OCI-LY7 (cell line): Measurements from ENCODE around the gene SLC25A46. TPM values are rescaled to one million over a fixed set of nuclear protein-coding genes. Genes with fewer than 3 reads are reported as not detected.

ENCODE experiments used
- BruUV-seq: library from RNA; stranded (reverse); fragments of 400-500 nt; replicated peaks from 2 replicates; lab custom pipeline; 2021; lab: Mats Ljungman, UMichigan
- CTCF ChIA-PET: fragments of 300-600 bp; sonication (Branson Sonifier 250); formaldehyde crosslinking; loops from one replicate; lab custom pipeline; 2022; ENCODE audit warnings: antibody characterized with exemption; ENCODE audit not compliant: unreplicated experiment; lab: Charles Lee
- POLR2A ChIA-PET: fragments of 300-600 bp; sonication (Branson Sonifier 250); formaldehyde crosslinking; loops from one replicate; lab custom pipeline; 2022; ENCODE audit warnings: antibody characterized with exemption; lab: Charles Lee
- DNase-seq: peaks from one replicate; pipeline ENCODE4 v3.0.0-alpha.2; 2015; ENCODE audit warnings: low spot score
- H2AFZ ChIP-seq: fragments of 200-600 bp; sonication (generic), shearing (Covaris generic); 2 replicates; pipeline ENCODE4 v1.6.1; 2014; ENCODE audit warnings: mild to moderate bottlenecking, antibody characterized with exemption, low read length, moderate library complexity
- H3K27ac ChIP-seq: fragments of 200-600 bp; sonication (generic); 2 replicates; pipeline ENCODE4 v1.5.1; 2014; ENCODE audit warnings: mixed run types, low read depth, mild to moderate bottlenecking, moderate library complexity, low read length, inconsistent platforms; ENCODE audit not compliant: poor library complexity, severe bottlenecking
- H3K36me3 ChIP-seq: fragments of 200-600 bp; sonication (generic); 2 replicates; pipeline ENCODE4 v1.6.1; 2014; ENCODE audit warnings: mild to moderate bottlenecking, antibody characterized with exemption, low read length, moderate library complexity, mixed read lengths; ENCODE audit not compliant: insufficient read depth
- H3K4me1 ChIP-seq: fragments of 200-600 bp; sonication (generic); 2 replicates; pipeline ENCODE4 v1.5.1; 2014; ENCODE audit warnings: mild to moderate bottlenecking, low read length; ENCODE audit not compliant: insufficient read depth, poor library complexity, severe bottlenecking
- H3K4me2 ChIP-seq: fragments of 200-600 bp; sonication (generic); 2 replicates; pipeline ENCODE4 v1.6.1; 2014; ENCODE audit warnings: mild to moderate bottlenecking, low read length
- H3K4me3 ChIP-seq: fragments of 200-600 bp; sonication (generic); 2 replicates; pipeline ENCODE4 v1.5.1; 2014; ENCODE audit warnings: mild to moderate bottlenecking, low read depth, low read length; ENCODE audit not compliant: poor library complexity, severe bottlenecking
- H3K79me2 ChIP-seq: fragments of 200-600 bp; sonication (generic); 2 replicates; pipeline ENCODE4 v1.6.1; 2016; ENCODE audit warnings: low read depth, mild to moderate bottlenecking, low read length, moderate library complexity, mixed read lengths; ENCODE audit not compliant: insufficient read depth
- H3K9me2 ChIP-seq: fragments of 200-600 bp; sonication (generic); 2 replicates; pipeline ENCODE4 v1.6.1; 2016; ENCODE audit warnings: mild to moderate bottlenecking, low read length, mixed read lengths; ENCODE audit not compliant: insufficient read depth
- H3K9me3 ChIP-seq: fragments of 200-600 bp; sonication (generic); 2 replicates; pipeline ENCODE4 v1.6.1; 2014; ENCODE audit warnings: mild to moderate bottlenecking, mixed run types, low read length, mixed read lengths
- H4K20me1 ChIP-seq: fragments of 200-600 bp; sonication (generic); 2 replicates; pipeline ENCODE4 v1.6.1; 2014; ENCODE audit warnings: mild to moderate bottlenecking, antibody characterized with exemption, low read length, moderate library complexity, mixed read lengths; ENCODE audit not compliant: insufficient read depth
- EZH2phosphoT487 ChIP-seq: fragments of 200-600 bp; sonication (generic); IDR thresholded peaks from 2 replicates; pipeline ENCODE4 v1.6.1; 2018; ENCODE audit warnings: low read depth, borderline replicate concordance, mild to moderate bottlenecking, mixed run types, antibody characterized with exemption, low read length, moderate library complexity, mixed read lengths
- intact Hi-C: fragments of 100-400 bp; cut with micrococcal nuclease; formaldehyde crosslinking; loops from one replicate; pipeline ENCODE4 v1.10.0; 2022; ENCODE audit not compliant: unreplicated experiment
- total RNA-seq, 2 experiments: library from RNA; depleted of rRNA in 1 of 2; stranded (reverse); fragments of >200 nt in 1 of 2; shearing (Covaris generic) in 1 of 2; gene quantifications; 2 replicates each; pipeline ENCODE4 v1.2.3, GENCODE V29; 2014 to 2022
- TF ChIP-seq, protein P1 (sequence below): fragments of 200-600 bp; sonication (generic); conservative IDR thresholded peaks from 2 replicates; pipeline ENCODE4 v1.5.1; 2014; ENCODE audit warnings: mild to moderate bottlenecking, antibody characterized with exemption, low read length, moderate library complexity, mixed read lengths

The SLC25A46 gene
- total RNA-seq, 2 experiments from 2014 or later, result 37.8 to 49.2 TPM

GRCh38 chr5:110803467-110804326 is 64.9 kb downstream of the SLC25A46 start:
- H3K36me3 ChIP-seq, result no peaks in the 10 kb centered on the region
- H3K79me2 ChIP-seq, result no peaks in the 10 kb centered on the region
- no peak for TF ChIP-seq EZH2phosphoT487
- TF ChIP-seq, protein P1, sequence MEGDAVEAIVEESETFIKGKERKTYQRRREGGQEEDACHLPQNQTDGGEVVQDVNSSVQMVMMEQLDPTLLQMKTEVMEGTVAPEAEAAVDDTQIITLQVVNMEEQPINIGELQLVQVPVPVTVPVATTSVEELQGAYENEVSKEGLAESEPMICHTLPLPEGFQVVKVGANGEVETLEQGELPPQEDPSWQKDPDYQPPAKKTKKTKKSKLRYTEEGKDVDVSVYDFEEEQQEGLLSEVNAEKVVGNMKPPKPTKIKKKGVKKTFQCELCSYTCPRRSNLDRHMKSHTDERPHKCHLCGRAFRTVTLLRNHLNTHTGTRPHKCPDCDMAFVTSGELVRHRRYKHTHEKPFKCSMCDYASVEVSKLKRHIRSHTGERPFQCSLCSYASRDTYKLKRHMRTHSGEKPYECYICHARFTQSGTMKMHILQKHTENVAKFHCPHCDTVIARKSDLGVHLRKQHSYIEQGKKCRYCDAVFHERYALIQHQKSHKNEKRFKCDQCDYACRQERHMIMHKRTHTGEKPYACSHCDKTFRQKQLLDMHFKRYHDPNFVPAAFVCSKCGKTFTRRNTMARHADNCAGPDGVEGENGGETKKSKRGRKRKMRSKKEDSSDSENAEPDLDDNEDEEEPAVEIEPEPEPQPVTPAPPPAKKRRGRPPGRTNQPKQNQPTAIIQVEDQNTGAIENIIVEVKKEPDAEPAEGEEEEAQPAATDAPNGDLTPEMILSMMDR, result no peak
- no peak overlapping the region for H2AFZ ChIP-seq
- intact Hi-C loops, result no loop called here
- CTCF ChIA-PET, result no interaction called here
- no TSS peak for BruUV-seq
- no peak for DNase-seq
- no peak overlapping the region for H3K4me3 ChIP-seq
- no peak overlapping the region for H3K4me2 ChIP-seq
- no peaks in the 10 kb centered on the region for H3K4me1 ChIP-seq
- 0 out of 2 replicates have a peak, but pooled peaks cover 4% of the 10 kb centered on the region for H3K9me3 ChIP-seq
- H3K9me2 ChIP-seq, result no peaks in the 10 kb centered on the region; the same call in 1 of the 2 replicates
- H3K27ac ChIP-seq, result no peak overlapping the region
- H4K20me1 ChIP-seq, result no peaks in the 10 kb centered on the region
- POLR2A ChIA-PET, result interaction anchor here (0.8 to 1.1 kb wide), 2 partner anchors 60 to 80 kb away, joined by 3 read pairs; no protein-coding TSS in a partner anchor

- BruUV-seq, result no TSS peak
- POLR2A ChIA-PET, result no interaction called here
- TF ChIP-seq, protein P1, result no peak
- no peak for TF ChIP-seq EZH2phosphoT487
These were observed 68.4 kb downstream of the SLC25A46 start for GRCh38 chr5:110807169-110807568.

GRCh38 chr5:110809006-110809405 is 70.2 kb downstream of the SLC25A46 start:
- H3K9me3 ChIP-seq, result no peaks in the 10 kb centered on the region
- ChIA-PET POLR2A (interaction anchor here (0.6 kb wide), 1 partner anchor 51 kb away, joined by 4 read pairs; no protein-coding TSS in a partner anchor), CTCF (no interaction called here)
- H3K4me2 ChIP-seq, result no peak overlapping the region
- H3K4me3 ChIP-seq, result no peak overlapping the region
- H3K79me2 ChIP-seq, result no peaks in the 10 kb centered on the region
- H3K27ac ChIP-seq, result no peak overlapping the region
- intact Hi-C loops, result no loop called here
- BruUV-seq, result no TSS peak
- H3K9me2 ChIP-seq, result no peaks in the 10 kb centered on the region; the same call in 1 of the 2 replicates
- DNase-seq, result no peak
- no peak overlapping the region for H2AFZ ChIP-seq
- no peaks in the 10 kb centered on the region for H4K20me1 ChIP-seq
- no peaks in the 10 kb centered on the region for H3K4me1 ChIP-seq
- H3K36me3 ChIP-seq, result no peaks in the 10 kb centered on the region
- TF ChIP-seq EZH2phosphoT487, result no peak
- TF ChIP-seq, protein P1, result no peak

More at GRCh38 chr5:110807169-110807568, 68.4 kb downstream of the SLC25A46 start:
- Histone ChIP-seq H3K4me3 (no peak overlapping the region), H3K9me3 (0 out of 2 replicates have a peak, but pooled peaks cover 4% of the 10 kb centered on the region), H3K4me2 (no peak overlapping the region), H3K27ac (no peak overlapping the region), H3K9me2 (no peaks in the 10 kb centered on the region; the same call in 1 of the 2 replicates), H3K36me3 (no peaks in the 10 kb centered on the region), H4K20me1 (no peaks in the 10 kb centered on the region), H3K4me1 (no peaks in the 10 kb centered on the region), H2AFZ (no peak overlapping the region), H3K79me2 (no peaks in the 10 kb centered on the region)
- intact Hi-C loops, result no loop called here
- CTCF ChIA-PET, result no interaction called here
- DNase-seq, result no peak
